PC-3 (cell line): ENCODE results near the gene UVSSA. TPM values are rescaled to one million over a fixed set of nuclear protein-coding genes. Genes with fewer than 3 reads are reported as not detected.

Experiments used
- ATAC-seq: fragments of 200-7000 bp; cut with Tn5 transposase; 2 replicates; pipeline ENCODE4 v1.9.1; 2020; ENCODE audit warnings: mild to moderate bottlenecking, moderate library complexity
- BruUV-seq: library from RNA; stranded (reverse); fragments of 400-500 nt; replicated peaks from 2 replicates; lab custom pipeline; 2021; lab: Mats Ljungman, UMichigan
- CTCF ChIA-PET: fragments of 300-600 bp; sonication (Branson Sonifier 250); formaldehyde crosslinking; loops from one replicate; lab custom pipeline; 2022; ENCODE audit warnings: antibody characterized with exemption; lab: Charles Lee
- POLR2A ChIA-PET: fragments of 300-600 bp; sonication (Branson Sonifier 250); formaldehyde crosslinking; loops from one replicate; lab custom pipeline; 2022; ENCODE audit warnings: antibody characterized with exemption; ENCODE audit not compliant: unreplicated experiment; lab: Charles Lee
- DNase-seq: peaks from one replicate; pipeline ENCODE4 v3.0.0-alpha.2; 2015
- H2AFZ ChIP-seq: fragments of 300-600 bp; sonication (generic); 2 replicates; pipeline ENCODE4 v1.6.0; 2016; ENCODE audit warnings: antibody characterized with exemption, low read length
- H3F3A ChIP-seq: fragments of 300-600 bp; sonication (generic); one replicate; pipeline ENCODE4 v1.6.0; 2017; ENCODE audit warnings: antibody characterized with exemption, low read length, control low read depth, mild to moderate bottlenecking; ENCODE audit not compliant: unreplicated experiment
- H3K27ac ChIP-seq: fragments of 300-600 bp; sonication (generic); 2 replicates; pipeline ENCODE4 v1.5.1; 2016; ENCODE audit warnings: mild to moderate bottlenecking, low read length
- H3K27me3 ChIP-seq: fragments of 300-600 bp; sonication (generic); 2 replicates; pipeline ENCODE4 v1.6.1; 2016; ENCODE audit warnings: low read length, mixed read lengths
- H3K36me3 ChIP-seq: fragments of 300-600 bp; sonication (generic); 2 replicates; pipeline ENCODE4 v1.6.1; 2016; ENCODE audit warnings: low read depth, mixed run types, low read length, mixed read lengths
- H3K4me1 ChIP-seq: fragments of 300-600 bp; sonication (generic); 2 replicates; pipeline ENCODE4 v1.5.1; 2016; ENCODE audit warnings: low read length; ENCODE audit not compliant: insufficient read depth
- H3K4me2 ChIP-seq: fragments of 300-600 bp; sonication (generic); 2 replicates; pipeline ENCODE4 v1.6.0; 2016; ENCODE audit warnings: low read length
- H3K4me3 ChIP-seq: fragments of 300-600 bp; sonication (generic); 2 replicates; pipeline ENCODE4 v1.5.1; 2016; ENCODE audit warnings: mild to moderate bottlenecking, low read length, mixed read lengths
- H3K79me2 ChIP-seq: fragments of 300-600 bp; sonication (generic); 2 replicates; pipeline ENCODE4 v1.6.1; 2017; ENCODE audit warnings: low read length, mixed read lengths
- H3K9ac ChIP-seq: fragments of 300-600 bp; sonication (generic); 2 replicates; pipeline ENCODE4 v1.6.0; 2016; ENCODE audit warnings: mild to moderate bottlenecking, low read length
- H3K9me2 ChIP-seq: fragments of 300-600 bp; sonication (generic); replicated peaks from 2 replicates; pipeline ENCODE4 v1.6.1; 2016; ENCODE audit warnings: mixed run types, low read length, mixed read lengths
- H3K9me3 ChIP-seq: fragments of 300-600 bp; sonication (generic); 2 replicates; pipeline ENCODE4 v1.6.1; 2016; ENCODE audit warnings: low read length, mixed read lengths
- H4K20me1 ChIP-seq: fragments of 300-600 bp; sonication (generic); 2 replicates; pipeline ENCODE4 v1.6.1; 2016; ENCODE audit warnings: low read length, mixed read lengths
- EZH2 ChIP-seq: fragments of 300-600 bp; sonication (generic); IDR thresholded peaks from one replicate; pipeline ENCODE4 v1.6.1; 2017; ENCODE audit warnings: antibody characterized with exemption, mild to moderate bottlenecking, low read length; ENCODE audit not compliant: unreplicated experiment
- EZH2phosphoT487 ChIP-seq: fragments of 300-600 bp; sonication (generic); IDR thresholded peaks from 2 replicates; pipeline ENCODE4 v1.6.1; 2018; ENCODE audit warnings: mild to moderate bottlenecking, antibody characterized with exemption, low read length, borderline replicate concordance
- intact Hi-C: fragments of 100-400 bp; cut with micrococcal nuclease; formaldehyde crosslinking; loops from 2 replicates; pipeline ENCODE4 v1.9.0; 2023
- total RNA-seq: library from RNA; depleted of rRNA; stranded (reverse); fragments of >200 nt; gene quantifications from 2 replicates; pipeline ENCODE4 v1.2.3, GENCODE V29; 2014
- TF ChIP-seq, protein P1 (sequence below): fragments of 300-600 bp; sonication (generic); conservative IDR thresholded peaks from 2 replicates; pipeline ENCODE4 v1.5.1; 2017; ENCODE audit warnings: antibody characterized with exemption, low read depth, mild to moderate bottlenecking, low read length

UVSSA gene
- total RNA-seq, 1 experiment from 2014 or later, result 6.2 TPM

DNA sequence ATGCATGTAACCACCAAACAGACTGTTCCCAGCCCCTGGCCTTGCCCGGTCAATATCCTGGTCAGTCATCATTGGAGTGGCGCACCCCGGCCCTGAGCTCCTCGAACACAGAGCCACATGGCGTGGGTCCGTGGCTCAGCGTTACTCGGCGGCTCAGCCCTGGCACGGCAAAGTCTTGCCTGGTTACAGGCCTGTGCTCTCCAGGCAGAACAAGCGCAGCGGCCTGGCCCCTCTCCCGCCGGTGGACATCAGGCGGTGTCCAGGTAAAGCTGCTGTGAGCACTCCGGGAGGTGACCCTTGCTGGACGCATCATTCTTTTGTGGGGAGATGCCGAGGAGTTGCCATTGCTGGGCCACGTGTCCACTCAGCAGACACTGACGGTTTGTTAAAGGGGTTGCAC is 6.1 kb upstream of the UVSSA start:
- H3K9me2 ChIP-seq, result no peaks in the 10 kb centered on the region
- no peaks in the 10 kb centered on the region for H3K27me3 ChIP-seq
- intact Hi-C loops, result no loop called here
- no peak overlapping the region for H3K4me2 ChIP-seq
- H4K20me1 ChIP-seq, result no peaks in the 10 kb centered on the region
- no TSS peak for BruUV-seq
- TF ChIP-seq, protein P1, sequence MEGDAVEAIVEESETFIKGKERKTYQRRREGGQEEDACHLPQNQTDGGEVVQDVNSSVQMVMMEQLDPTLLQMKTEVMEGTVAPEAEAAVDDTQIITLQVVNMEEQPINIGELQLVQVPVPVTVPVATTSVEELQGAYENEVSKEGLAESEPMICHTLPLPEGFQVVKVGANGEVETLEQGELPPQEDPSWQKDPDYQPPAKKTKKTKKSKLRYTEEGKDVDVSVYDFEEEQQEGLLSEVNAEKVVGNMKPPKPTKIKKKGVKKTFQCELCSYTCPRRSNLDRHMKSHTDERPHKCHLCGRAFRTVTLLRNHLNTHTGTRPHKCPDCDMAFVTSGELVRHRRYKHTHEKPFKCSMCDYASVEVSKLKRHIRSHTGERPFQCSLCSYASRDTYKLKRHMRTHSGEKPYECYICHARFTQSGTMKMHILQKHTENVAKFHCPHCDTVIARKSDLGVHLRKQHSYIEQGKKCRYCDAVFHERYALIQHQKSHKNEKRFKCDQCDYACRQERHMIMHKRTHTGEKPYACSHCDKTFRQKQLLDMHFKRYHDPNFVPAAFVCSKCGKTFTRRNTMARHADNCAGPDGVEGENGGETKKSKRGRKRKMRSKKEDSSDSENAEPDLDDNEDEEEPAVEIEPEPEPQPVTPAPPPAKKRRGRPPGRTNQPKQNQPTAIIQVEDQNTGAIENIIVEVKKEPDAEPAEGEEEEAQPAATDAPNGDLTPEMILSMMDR, result no peak
- TF ChIP-seq EZH2 (no peak), EZH2phosphoT487 (no peak)
- peaks cover 37% of the 10 kb centered on the region for H3K4me1 ChIP-seq
- POLR2A ChIA-PET, result no interaction called here
- ATAC-seq, result no peak
- no peak for DNase-seq
- H3F3A ChIP-seq, result no peaks in the 10 kb centered on the region
- peaks cover 17% of the 10 kb centered on the region for H3K36me3 ChIP-seq
- no peak overlapping the region for H2AFZ ChIP-seq
- H3K9me3 ChIP-seq, result no peaks in the 10 kb centered on the region
- H3K79me2 ChIP-seq, result peaks cover 5% of the 10 kb centered on the region
- H3K9ac ChIP-seq, result no peak overlapping the region
- H3K4me3 ChIP-seq, result no peak overlapping the region
- CTCF ChIA-PET, result no interaction called here
- no peak overlapping the region for H3K27ac ChIP-seq

DNA sequence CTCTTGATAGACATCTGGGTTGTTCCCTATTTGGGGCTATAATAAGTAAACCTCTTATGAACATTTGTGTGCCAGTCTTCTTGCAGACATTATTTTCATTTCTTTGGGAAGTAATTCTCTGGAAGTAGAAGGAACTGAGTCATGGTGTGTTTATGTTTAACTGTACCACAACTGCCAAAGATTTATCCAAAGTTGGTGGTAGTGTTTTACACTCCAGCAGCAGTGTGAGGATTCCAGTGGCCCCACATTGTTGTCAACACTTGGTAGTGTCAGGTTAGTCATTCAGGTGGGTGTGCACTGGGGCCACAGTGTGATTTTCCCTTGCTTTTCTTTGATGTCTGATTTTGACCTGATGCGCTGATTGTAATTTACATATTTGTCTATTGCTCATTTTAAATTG is 5.0 kb upstream of the UVSSA start:
- TF ChIP-seq EZH2phosphoT487 (no peak), EZH2 (no peak)
- TF ChIP-seq, protein P1, result no peak
- ATAC-seq, result no peak
- peaks cover 13% of the 10 kb centered on the region for H3K36me3 ChIP-seq
- DNase-seq, result no peak
- H4K20me1 ChIP-seq, result no peaks in the 10 kb centered on the region
- peaks cover 10% of the 10 kb centered on the region for H3K79me2 ChIP-seq
- intact Hi-C loops, result no loop called here
- POLR2A ChIA-PET, result no interaction called here
- no peaks in the 10 kb centered on the region for H3K9me2 ChIP-seq
- H3K9ac ChIP-seq, result no peak overlapping the region
- no peak overlapping the region for H3K4me2 ChIP-seq
- CTCF ChIA-PET, result no interaction called here
- no peaks in the 10 kb centered on the region for H3K9me3 ChIP-seq
- BruUV-seq, result no TSS peak
- H3K27me3 ChIP-seq, result no peaks in the 10 kb centered on the region
- no peak overlapping the region for H2AFZ ChIP-seq
- no peak overlapping the region for H3K4me3 ChIP-seq
- no peak overlapping the region for H3K27ac ChIP-seq
- no peaks in the 10 kb centered on the region for H3F3A ChIP-seq
- H3K4me1 ChIP-seq, result peaks cover 35% of the 10 kb centered on the region

DNA sequence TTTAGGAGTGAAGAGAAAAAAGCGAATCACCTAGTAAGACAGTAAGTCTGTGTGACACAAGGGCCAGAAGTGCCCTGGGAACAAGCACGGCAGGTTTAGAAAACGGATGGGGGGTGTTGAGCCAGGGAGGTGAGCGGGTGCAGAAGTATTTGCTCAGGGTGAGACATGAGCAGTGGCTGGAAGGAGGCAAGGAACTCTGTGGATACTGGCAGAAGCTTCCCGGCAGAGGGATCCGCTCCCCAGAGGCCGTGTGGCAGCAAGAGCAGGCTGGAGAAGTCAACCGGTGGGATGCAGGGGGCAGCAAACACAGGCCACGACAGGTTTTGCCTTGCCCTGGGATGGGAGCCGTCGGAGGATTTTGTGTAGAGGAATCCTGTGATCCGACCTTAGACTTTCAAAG is 2.3 kb upstream of the UVSSA start:
- Histone ChIP-seq H4K20me1 (no peaks in the 10 kb centered on the region), H3K9ac (peak overlapping the region; percentile 25; the same call in 1 of the 2 replicates), H3K79me2 (peaks cover 32% of the 10 kb centered on the region), H2AFZ (peak overlapping the region; percentile 30; the same call in 1 of the 2 replicates), H3K4me2 (peak overlapping the region; percentile 96), H3K9me3 (no peaks in the 10 kb centered on the region), H3K4me1 (peaks cover 35% of the 10 kb centered on the region), H3K27me3 (no peaks in the 10 kb centered on the region), H3F3A (no peaks in the 10 kb centered on the region), H3K27ac (peak overlapping the region; percentile 74), H3K9me2 (no peaks in the 10 kb centered on the region), H3K4me3 (peak overlapping the region; percentile 73), H3K36me3 (peaks cover 4% of the 10 kb centered on the region; the same call in 1 of the 2 replicates)
- ChIA-PET POLR2A (no interaction called here), CTCF (no interaction called here)
- no TSS peak for BruUV-seq
- ATAC-seq (0 out of 2 replicates have a peak, but pooled peaks have one; percentile 3), DNase-seq (peak; percentile 77)
- intact Hi-C loops, result loop anchor here (5.0 kb wide), 1 partner anchor 57 kb away; the partner anchor contains the start of gene MAEA
- no peak for TF ChIP-seq EZH2phosphoT487
- TF ChIP-seq, protein P1, result 0 out of 2 replicates have a peak, but pooled peaks have one; percentile 10
- TF ChIP-seq EZH2, result no peak
